Type B pancreatic cell (in vitro differentiated cells): Measurements from ENCODE around the gene ZBTB20. TPM values are rescaled to one million over a fixed set of nuclear protein-coding genes. Genes with fewer than 3 reads are reported as not detected.

Source experiments
- DNase-seq: peaks from one replicate; pipeline ENCODE4 v3.0.0; 2021; ENCODE audit warnings: mixed read lengths; ENCODE audit not compliant: unreplicated experiment; ENCODE audit errors: extremely low spot score
- H3K27ac Mint-ChIP-seq: 2 replicates; pipeline ENCODE4 v1.8.0; 2021; ENCODE audit warnings: mild to moderate bottlenecking, mixed read lengths
- H3K27me3 Mint-ChIP-seq: 2 replicates; pipeline ENCODE4 v1.8.0; 2021; ENCODE audit warnings: mixed read lengths
- H3K36me3 Mint-ChIP-seq: 2 replicates; pipeline ENCODE4 v1.8.0; 2021; ENCODE audit warnings: mixed read lengths
- H3K4me1 Mint-ChIP-seq: one replicate; pipeline ENCODE4 v1.8.0; 2021; ENCODE audit warnings: mixed read lengths; ENCODE audit not compliant: unreplicated experiment
- H3K4me3 Mint-ChIP-seq: 2 replicates; pipeline ENCODE4 v1.8.0; 2021; ENCODE audit warnings: mild to moderate bottlenecking, mixed read lengths
- H3K9me3 Mint-ChIP-seq: 2 replicates; pipeline ENCODE4 v1.8.0; 2021; ENCODE audit warnings: mixed read lengths
- CTCF ChIP-seq: fragments of 200-600 bp; sonication (generic); conservative IDR thresholded peaks from 2 replicates; pipeline ENCODE4 v1.5.0; 2021; ENCODE audit warnings: antibody characterized with exemption, mild to moderate bottlenecking
- total RNA-seq: library from RNA; stranded (reverse); gene quantifications from 2 replicates; pipeline ENCODE4 v1.2.1, GENCODE V29; 2021; ENCODE audit warnings: low replicate concordance

Gene ZBTB20
- total RNA-seq, 1 donor from 2014 or later, result 14.4 TPM

DNA sequence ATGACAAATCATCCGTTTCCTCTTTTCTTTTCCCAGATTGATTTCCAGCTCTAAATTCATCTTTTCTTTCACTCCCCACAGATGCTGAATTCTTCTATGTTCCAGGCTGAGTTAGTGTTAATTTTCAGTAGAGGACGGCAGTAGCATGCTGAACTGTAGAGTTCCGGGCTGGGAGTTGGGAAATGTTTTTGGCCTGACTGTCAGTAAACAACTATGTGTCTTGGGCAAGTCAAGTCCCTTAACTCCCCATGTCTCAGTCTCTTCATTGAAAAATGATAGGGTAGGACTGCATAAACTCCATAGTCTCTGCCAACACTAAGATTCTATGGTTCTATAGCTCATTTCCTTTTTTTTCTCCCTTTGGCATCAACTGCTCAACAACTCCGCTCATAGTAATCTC lies 519.3 kb downstream of the ZBTB20 start:
- no peak overlapping the region for H3K27ac Mint-ChIP-seq
- no peak overlapping the region for H3K4me3 Mint-ChIP-seq
- no peak for TF ChIP-seq CTCF
- H3K9me3 Mint-ChIP-seq, result no peaks in the 10 kb centered on the region
- H3K36me3 Mint-ChIP-seq, result no peaks in the 10 kb centered on the region
- no peaks in the 10 kb centered on the region for H3K27me3 Mint-ChIP-seq
- DNase-seq, result no peak
- H3K4me1 Mint-ChIP-seq, result peaks cover 35% of the 10 kb centered on the region

- no peaks in the 10 kb centered on the region for H3K9me3 Mint-ChIP-seq
- no peaks in the 10 kb centered on the region for H3K36me3 Mint-ChIP-seq
- H3K4me1 Mint-ChIP-seq, result peaks cover 35% of the 10 kb centered on the region
- DNase-seq, result no peak
- H3K4me3 Mint-ChIP-seq, result no peak overlapping the region
- TF ChIP-seq CTCF, result no peak
- no peaks in the 10 kb centered on the region for H3K27me3 Mint-ChIP-seq
- H3K27ac Mint-ChIP-seq, result no peak overlapping the region
These were observed 520.3 kb downstream of the ZBTB20 start for GRCh38 chr3:114626751-114627150.

- peak overlapping the region; percentile 19 for H3K4me3 Mint-ChIP-seq
- no peak for TF ChIP-seq CTCF
- peak overlapping the region; percentile 39 for H3K27ac Mint-ChIP-seq
- no peaks in the 10 kb centered on the region for H3K27me3 Mint-ChIP-seq
- H3K36me3 Mint-ChIP-seq, result no peaks in the 10 kb centered on the region
- DNase-seq, result no peak
- H3K9me3 Mint-ChIP-seq, result no peaks in the 10 kb centered on the region
- peaks cover 35% of the 10 kb centered on the region for H3K4me1 Mint-ChIP-seq
These were observed 522.4 kb downstream of the ZBTB20 start for GRCh38 chr3:114624571-114625181.

GRCh38 chr3:114624047-114624445 lies 523.0 kb downstream of the ZBTB20 start:
- Mint-ChIP-seq H3K36me3 (no peaks in the 10 kb centered on the region), H3K4me1 (peaks cover 35% of the 10 kb centered on the region), H3K9me3 (no peaks in the 10 kb centered on the region), H3K27ac (peak overlapping the region; percentile 39), H3K27me3 (no peaks in the 10 kb centered on the region), H3K4me3 (no peak overlapping the region)
- no peak for TF ChIP-seq CTCF
- no peak for DNase-seq

GRCh38 chr3:114623420-114624046 lies 523.6 kb downstream of the ZBTB20 start:
- H3K27ac Mint-ChIP-seq, result no peak overlapping the region

More at GRCh38 chr3:114623420-114624046, 523.6 kb downstream of the ZBTB20 start:
- Mint-ChIP-seq H3K4me1 (peaks cover 35% of the 10 kb centered on the region), H3K4me3 (no peak overlapping the region), H3K36me3 (no peaks in the 10 kb centered on the region), H3K27me3 (no peaks in the 10 kb centered on the region), H3K9me3 (no peaks in the 10 kb centered on the region)
- DNase-seq, result no peak
- TF ChIP-seq CTCF, result no peak
